B cell (primary cell): Measurements from ENCODE around the gene RUFY1. TPM values are rescaled to one million over a fixed set of nuclear protein-coding genes. Genes with fewer than 3 reads are reported as not detected.

Experiments used
- ATAC-seq: fragments of 200-7000 bp; cut with Tn5 transposase; one replicate; pipeline ENCODE4 v1.10.0; 2021; ENCODE audit warnings: low read depth, mild to moderate bottlenecking, moderate number of reproducible peaks, moderate library complexity
- CTCF ChIA-PET: fragments of 350-600 bp; sonication (Branson Sonifier 250); formaldehyde crosslinking; loops from one replicate; lab custom pipeline; 2021; ENCODE audit warnings: antibody characterized with exemption, inconsistent platforms; lab: Charles Lee
- POLR2A ChIA-PET: fragments of 350-600 bp; sonication (Branson Sonifier 250); formaldehyde crosslinking; loops from one replicate; lab custom pipeline; 2021; ENCODE audit warnings: antibody characterized with exemption; lab: Charles Lee
- DNase-seq: peaks from one replicate; pipeline ENCODE4 v3.0.0; 2013
- H2AFZ ChIP-seq: 2 replicates; pipeline ENCODE4 v1.6.1; 2012; ENCODE audit warnings: mild to moderate bottlenecking, low read depth, low read length; ENCODE audit not compliant: insufficient read depth, poor library complexity, severe bottlenecking
- H3K27ac ChIP-seq, 2 donors: 1 replicate in 1 of 2; 2 replicates in 1 of 2; pipeline ENCODE4 v1.5.1; 2012 to 2013; ENCODE audit warnings: low read length in 2 of 2, mild to moderate bottlenecking in 2 of 2, moderate library complexity in 1 of 2
- H3K27me3 ChIP-seq, 4 experiments: fragments of 200-600 bp in 1 of 4; sonication (generic) in 1 of 4; replicated peaks in 1 of 4; 1 replicate in 2 of 4; 2 replicates in 2 of 4; pipeline versions ENCODE4 v1.6.1 to v1.7.0; 2013 to 2016; ENCODE audit warnings: low read length in 3 of 4, mild to moderate bottlenecking in 2 of 4, mixed read lengths in 1 of 4, moderate library complexity in 1 of 4; ENCODE audit not compliant: insufficient read depth in 4 of 4, control insufficient read depth in 3 of 4; ENCODE audit errors: control extremely low read depth in 1 of 4
- H3K36me3 ChIP-seq, 2 experiments: replicated peaks in 1 of 2; 1 replicate in 1 of 2; 2 replicates in 1 of 2; pipeline versions ENCODE4 v1.6.1 to v1.7.1; 2013; ENCODE audit warnings: low read length in 1 of 2; ENCODE audit not compliant: insufficient read depth in 2 of 2, control insufficient read depth in 1 of 2; ENCODE audit errors: control extremely low read depth in 1 of 2, extremely low read depth in 1 of 2
- H3K4me1 ChIP-seq, 2 donors: fragments of 200-600 bp in 1 of 2; sonication (generic) in 1 of 2; 1 replicate in 1 of 2; 2 replicates in 1 of 2; pipeline versions ENCODE4 v1.5.1 to v1.6.1; 2013 to 2017; ENCODE audit warnings: low read length in 2 of 2; ENCODE audit not compliant: control insufficient read depth in 2 of 2, insufficient read depth in 2 of 2
- H3K4me2 ChIP-seq: replicated peaks from 2 replicates; pipeline ENCODE3; 2012; ENCODE audit warnings: mild to moderate bottlenecking, low read depth, low read length; ENCODE audit not compliant: poor library complexity, severe bottlenecking
- H3K4me3 ChIP-seq, 5 experiments: fragments of 200-600 bp in 1 of 5; sonication (generic) in 1 of 5; 1 replicate in 3 of 5; 2 replicates in 2 of 5; pipeline versions ENCODE4 v1.5.1 to v1.7.0; 2011 to 2016; ENCODE audit warnings: low read length in 4 of 5, mild to moderate bottlenecking in 4 of 5, low read depth in 2 of 5, control low read depth in 1 of 5, moderate library complexity in 1 of 5; ENCODE audit not compliant: insufficient read depth in 1 of 5; ENCODE audit errors: control extremely low read depth in 1 of 5, extremely low read depth in 1 of 5
- H3K79me2 ChIP-seq: fragments of 200-600 bp; sonication (generic); one replicate; pipeline ENCODE4 v1.6.0; 2016; ENCODE audit warnings: low read length; ENCODE audit not compliant: control insufficient read depth, insufficient read depth
- H3K9ac ChIP-seq: fragments of 200-600 bp; sonication (generic); 2 replicates; pipeline ENCODE4 v1.6.1; 2017; ENCODE audit warnings: mild to moderate bottlenecking, low read length, moderate library complexity
- H3K9me3 ChIP-seq, 3 donors: one replicate each; pipeline versions ENCODE4 v1.6.1 to v1.7.1; 2013; ENCODE audit warnings: low read length in 2 of 3; ENCODE audit not compliant: control insufficient read depth in 2 of 3, insufficient read depth in 1 of 3; ENCODE audit errors: control extremely low read depth in 1 of 3
- H4K20me1 ChIP-seq: 2 replicates; pipeline ENCODE4 v1.6.0; 2012; ENCODE audit warnings: mild to moderate bottlenecking, low read length; ENCODE audit not compliant: insufficient read depth, control insufficient read depth, poor library complexity, severe bottlenecking
- H3K27ac Mint-ChIP-seq: one replicate; pipeline ENCODE4 v1.8.0; 2021; ENCODE audit warnings: mixed read lengths
- H3K27me3 Mint-ChIP-seq: one replicate; pipeline ENCODE4 v1.8.0; 2021; ENCODE audit warnings: mixed read lengths
- H3K4me1 Mint-ChIP-seq: one replicate; pipeline ENCODE4 v1.8.0; 2021; ENCODE audit warnings: mixed read lengths
- H3K4me3 Mint-ChIP-seq: one replicate; pipeline ENCODE4 v1.8.0; 2021; ENCODE audit warnings: mixed read lengths
- H3K9me3 Mint-ChIP-seq: one replicate; pipeline ENCODE4 v1.8.0; 2022; ENCODE audit warnings: mixed read lengths; ENCODE audit not compliant: insufficient read depth
- EZH2 ChIP-seq: IDR thresholded peaks from 2 replicates; pipeline ENCODE4 v1.6.1; 2012; ENCODE audit warnings: borderline replicate concordance, low read depth, mild to moderate bottlenecking, moderate library complexity, low read length; ENCODE audit not compliant: insufficient read depth, poor library complexity, severe bottlenecking
- WGBS: methylation state at CpG from one replicate; pipeline ENCODE4 v1.1.5; 2013; ENCODE audit warnings: missing lambda C conversion rate; ENCODE audit not compliant: insufficient coverage; 5-methylcytosine and 5-hydroxymethylcytosine counted together
- intact Hi-C: fragments of 100-400 bp; cut with micrococcal nuclease; formaldehyde crosslinking; loops from one replicate; pipeline ENCODE4 v1.10.0; 2022
- polyA plus RNA-seq: library from polyadenylated mRNA; depleted of rRNA; stranded (reverse); fragments of >200 nt; gene quantifications from 2 replicates; pipeline ENCODE4 v1.2.3, GENCODE V29; 2012
- total RNA-seq, 2 donors: library from RNA; stranded (reverse); fragments of 120-200 nt in 1 of 2; gene quantifications; 1 replicate in 1 of 2; 2 replicates in 1 of 2; pipeline versions ENCODE4 v1.2.3 to v1.2.4, GENCODE V29; 2013 to 2022
- TF ChIP-seq, protein P1 (sequence below): fragments of 200-600 bp; IDR thresholded peaks from one replicate; pipeline ENCODE4 v1.8.0; 2022; ENCODE audit warnings: antibody characterized with exemption, mild to moderate bottlenecking

The RUFY1 gene
- total and polyA plus RNA-seq, 2 donors (not counting 1 experiment from before 2014, with no cell fraction given): 38.5 to 99.8 TPM

GRCh38 chr5:179623003-179623905, 72.9 kb downstream of the RUFY1 start, which contains the start of gene HNRNPH1:
Gene HNRNPH1 (minus strand): TSS chr5:179623671. CDS start chr5:179623133, 538 bp downstream.
- intact Hi-C loops: loop anchor here (1.0 to 5.0 kb wide), 8 partner anchors 55 to 600 kb away; partner anchors contain the start of genes CANX, MAML1 and ZNF879
- peak; percentile 74 for ATAC-seq
- Histone ChIP-seq H3K27me3 (no peaks in the 10 kb centered on the region), H3K36me3 (peaks cover 4 to 42% of the 10 kb centered on the region in 2 experiments), H3K4me1 (peaks cover 39 to 45% of the 10 kb centered on the region in 2 donors), H2AFZ (peak within 1 kb of the TSS; percentile 100), H3K9me3 (peaks cover 0 to 9% (median 0%) of the 10 kb centered on the region in 3 donors), H4K20me1 (peaks cover 50% of the 10 kb centered on the region), H3K27ac (peak within 1 kb of the TSS; percentile 98 to 99), H3K9ac (peak within 1 kb of the TSS; percentile 99), H3K4me3 (peak within 1 kb of the TSS; percentile 78 to 96 (median 93)), H3K79me2 (peaks cover 56% of the 10 kb centered on the region), H3K4me2 (peak within 1 kb of the TSS; percentile 92)
- H3K4me3 Mint-ChIP-seq: peak within 1 kb of the TSS; percentile 98
- CTCF ChIA-PET: interaction anchor here (0.5 to 1.8 kb wide), 12 partner anchors 8 to 1421 kb away, joined by 3 to 6 read pairs (median 3); partner anchors contain the start of gene MAML1
- no peaks in the 10 kb centered on the region for H3K27me3 Mint-ChIP-seq
- peak within 1 kb of the TSS; percentile 99 for H3K27ac Mint-ChIP-seq
- peaks cover 48% of the 10 kb centered on the region for H3K4me1 Mint-ChIP-seq
- peak; percentile 99 for DNase-seq
- no peaks in the 10 kb centered on the region for H3K9me3 Mint-ChIP-seq
- TF ChIP-seq, protein P1, sequence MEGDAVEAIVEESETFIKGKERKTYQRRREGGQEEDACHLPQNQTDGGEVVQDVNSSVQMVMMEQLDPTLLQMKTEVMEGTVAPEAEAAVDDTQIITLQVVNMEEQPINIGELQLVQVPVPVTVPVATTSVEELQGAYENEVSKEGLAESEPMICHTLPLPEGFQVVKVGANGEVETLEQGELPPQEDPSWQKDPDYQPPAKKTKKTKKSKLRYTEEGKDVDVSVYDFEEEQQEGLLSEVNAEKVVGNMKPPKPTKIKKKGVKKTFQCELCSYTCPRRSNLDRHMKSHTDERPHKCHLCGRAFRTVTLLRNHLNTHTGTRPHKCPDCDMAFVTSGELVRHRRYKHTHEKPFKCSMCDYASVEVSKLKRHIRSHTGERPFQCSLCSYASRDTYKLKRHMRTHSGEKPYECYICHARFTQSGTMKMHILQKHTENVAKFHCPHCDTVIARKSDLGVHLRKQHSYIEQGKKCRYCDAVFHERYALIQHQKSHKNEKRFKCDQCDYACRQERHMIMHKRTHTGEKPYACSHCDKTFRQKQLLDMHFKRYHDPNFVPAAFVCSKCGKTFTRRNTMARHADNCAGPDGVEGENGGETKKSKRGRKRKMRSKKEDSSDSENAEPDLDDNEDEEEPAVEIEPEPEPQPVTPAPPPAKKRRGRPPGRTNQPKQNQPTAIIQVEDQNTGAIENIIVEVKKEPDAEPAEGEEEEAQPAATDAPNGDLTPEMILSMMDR: no peak
- TF ChIP-seq EZH2: no peak
- POLR2A ChIA-PET: interaction anchor here (0.5 to 2.9 kb wide), 24 partner anchors 8 to 1507 kb away, joined by 3 to 24 read pairs (median 4); partner anchors contain the start of genes HNRNPAB, MAML1, RUFY1 and SQSTM1
- WGBS: under 1% methylated on average over 89 of the region's 92 CpGs
